Liver (tissue), 3 donors: ENCODE results near the gene SLC51B.

Experiments used
- ATF3 ChIP-seq: IDR thresholded peaks from 2 replicates; pipeline ENCODE4 v1.6.1; 2016; ENCODE audit warnings: antibody characterized with exemption
- CTCF ChIP-seq: fragments of 150-350 bp; IDR thresholded peaks from 2 replicates; pipeline ENCODE4 v1.5.1; 2017; ENCODE audit warnings: improper control_type of control experiment, low read depth, low read length; ENCODE audit not compliant: missing input control
- GABPA ChIP-seq, 2 donors: IDR thresholded peaks in 1 of 2; conservative IDR thresholded peaks in 1 of 2; 2 replicates each; pipeline ENCODE4 v1.6.1; 2016; ENCODE audit warnings: antibody characterized with exemption in 2 of 2, mild to moderate bottlenecking in 1 of 2, moderate library complexity in 1 of 2
- HNF4A ChIP-seq, 2 donors: conservative IDR thresholded peaks; 2 replicates each; pipeline ENCODE4 v1.6.1; 2016; ENCODE audit warnings: antibody characterized with exemption in 2 of 2, mild to moderate bottlenecking in 2 of 2
- MAX ChIP-seq: IDR thresholded peaks from 2 replicates; pipeline ENCODE4 v1.6.1; 2016; ENCODE audit warnings: antibody characterized with exemption
- RAD21 ChIP-seq, 2 donors: IDR thresholded peaks; 2 replicates each; pipeline ENCODE4 v1.6.1; 2016; ENCODE audit warnings: antibody characterized with exemption in 2 of 2, mild to moderate bottlenecking in 2 of 2
- REST ChIP-seq: IDR thresholded peaks from 2 replicates; pipeline ENCODE4 v1.6.1; 2016; ENCODE audit warnings: antibody characterized with exemption, mild to moderate bottlenecking
- SP1 ChIP-seq: IDR thresholded peaks from 2 replicates; pipeline ENCODE4 v1.6.1; 2018; ENCODE audit warnings: antibody characterized with exemption, mild to moderate bottlenecking
- ZBTB33 ChIP-seq: IDR thresholded peaks from 2 replicates; pipeline ENCODE4 v1.6.1; 2016; ENCODE audit warnings: antibody characterized with exemption
- donor health status: healthy.
- donor health status: healthy.

- TF ChIP-seq ATF3 (peak; percentile 52), CTCF (no peak), HNF4A (conservative IDR thresholded peaks at IDR 0.05) (peak; percentile 91 to 94), MAX (peak; percentile 84), ZBTB33 (no peak), GABPA (IDR thresholded peaks at IDR 0.05 in 1 of 2, conservative IDR thresholded peaks at IDR 0.05 in 1 of 2) (no peak), RAD21 (IDR thresholded peaks at IDR 0.05) (peak; percentile 44 to 47), REST (peak; percentile 53), SP1 (peak; percentile 86)
These were observed 10.1 kb downstream of the SLC51B start for GRCh38 chr15:65055201-65055870.
